NCI-H2227 (cell line): ENCODE data around the gene HSPBP1.

Experiments used
- DNase-seq: peaks from one replicate; lab custom pipeline; 2025; ENCODE audit not compliant: unreplicated experiment; lab: John Stamatoyannopoulos, UW

The HSPBP1 gene

DNA sequence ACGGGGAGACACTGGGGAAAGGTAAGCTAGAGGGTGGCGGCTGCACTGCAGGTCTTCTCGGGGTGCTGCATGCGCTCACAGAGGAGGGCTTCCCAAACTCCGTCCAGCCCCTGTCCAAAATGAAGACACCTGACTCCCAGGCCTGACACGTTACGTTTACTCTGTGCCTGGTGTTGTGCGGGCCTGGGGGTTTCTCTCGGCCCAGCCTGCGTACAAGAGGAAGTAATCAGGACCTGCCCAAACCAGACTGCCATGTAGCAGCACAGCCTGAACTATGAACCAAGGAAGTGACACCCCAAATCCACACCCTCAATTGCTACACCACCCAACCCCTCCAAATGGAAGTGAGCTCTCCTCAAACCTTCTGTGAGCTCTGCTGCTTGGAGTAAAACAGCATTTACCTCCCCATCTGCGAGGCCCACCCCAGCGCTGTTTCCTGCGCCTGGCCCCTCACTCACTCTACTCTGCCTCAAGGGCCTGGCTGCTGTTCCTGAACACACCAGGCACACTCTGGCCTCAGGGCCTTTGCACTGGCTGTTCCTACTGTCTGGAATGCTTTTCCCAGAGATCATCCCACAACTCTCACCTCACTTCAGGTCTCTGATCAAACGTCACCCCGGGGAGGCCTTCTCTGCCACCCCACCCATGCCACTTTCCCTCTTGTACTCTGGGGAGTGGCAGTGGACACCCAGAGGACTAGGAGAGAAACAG is 3.0 kb downstream of the HSPBP1 start:
- DNase-seq: no peak

DNA sequence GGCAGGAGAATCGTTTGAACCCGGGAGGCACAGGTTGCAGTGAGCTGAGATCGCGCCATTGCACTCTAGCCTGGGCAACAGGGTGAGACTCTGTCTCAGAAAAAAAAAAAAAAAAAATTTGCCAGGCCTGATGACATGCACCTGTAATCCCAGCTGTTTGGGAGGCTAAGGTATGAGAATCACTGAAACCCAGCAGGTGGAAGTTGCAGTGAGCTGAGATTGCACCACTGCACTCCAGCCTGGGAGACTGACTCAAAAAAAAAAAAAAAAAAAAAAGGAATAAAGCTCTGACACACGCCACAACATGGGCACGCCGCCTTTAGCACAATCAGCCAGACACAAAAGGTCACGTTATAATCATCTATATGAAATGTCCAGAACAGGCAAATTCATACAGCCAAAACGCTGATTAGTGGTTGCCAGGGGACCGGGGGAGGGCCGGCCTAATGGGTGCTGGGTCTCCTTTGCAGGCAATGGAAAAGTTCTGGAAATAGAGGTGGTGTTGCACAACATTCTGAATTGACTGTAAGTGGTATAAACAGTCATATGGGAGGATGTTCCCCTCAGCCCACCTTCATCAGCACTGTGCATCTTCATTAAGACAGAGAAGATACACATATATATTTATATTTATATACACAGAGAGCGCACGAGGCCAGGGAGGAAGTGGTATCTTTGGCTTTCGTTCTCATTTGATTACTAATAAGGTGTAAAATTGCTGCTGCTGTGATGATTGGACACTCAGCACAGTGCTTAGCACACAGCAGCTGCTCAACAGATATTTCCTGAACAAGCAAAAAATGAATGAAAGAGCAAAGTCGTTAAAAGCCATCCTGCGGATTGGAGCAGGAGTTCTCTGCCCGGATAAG is 3.8 kb downstream of the HSPBP1 start:
- no peak for DNase-seq

DNA sequence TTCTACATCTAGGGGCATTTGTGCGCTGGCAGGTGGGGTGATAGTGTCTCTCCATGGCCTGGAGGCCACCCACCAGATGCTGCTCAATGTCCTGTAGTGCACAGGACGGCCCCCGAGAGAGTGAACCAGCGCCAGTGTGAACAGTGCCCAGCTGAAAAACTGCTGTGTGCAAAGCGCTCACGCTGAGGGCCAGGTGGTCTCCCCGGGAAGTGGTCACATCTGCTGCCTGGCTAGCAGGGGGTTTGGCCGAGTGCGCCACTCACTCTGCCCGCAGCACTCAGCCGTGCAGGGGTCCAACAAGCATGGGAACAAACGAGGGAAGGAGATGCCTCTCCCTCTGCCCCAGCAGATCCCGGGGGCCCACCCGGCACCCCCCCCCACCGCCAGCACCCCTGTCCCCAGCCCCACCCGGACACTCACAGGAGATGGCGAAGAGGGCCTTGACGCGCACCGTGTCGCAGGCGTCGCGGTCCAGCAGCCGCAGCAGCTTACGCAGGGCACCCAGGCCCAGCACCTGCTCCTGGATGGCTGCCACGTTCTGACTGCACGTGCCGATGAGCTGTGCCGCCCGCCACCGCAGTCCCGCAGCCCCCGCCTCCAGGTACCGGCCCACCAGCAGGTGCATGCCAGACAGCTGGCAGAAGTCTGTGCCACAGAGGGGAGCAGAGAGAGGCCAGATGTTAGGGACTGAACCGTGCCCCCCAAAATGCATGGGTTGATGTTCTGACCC is 5.8 kb downstream of the HSPBP1 start:
- no peak for DNase-seq

DNA sequence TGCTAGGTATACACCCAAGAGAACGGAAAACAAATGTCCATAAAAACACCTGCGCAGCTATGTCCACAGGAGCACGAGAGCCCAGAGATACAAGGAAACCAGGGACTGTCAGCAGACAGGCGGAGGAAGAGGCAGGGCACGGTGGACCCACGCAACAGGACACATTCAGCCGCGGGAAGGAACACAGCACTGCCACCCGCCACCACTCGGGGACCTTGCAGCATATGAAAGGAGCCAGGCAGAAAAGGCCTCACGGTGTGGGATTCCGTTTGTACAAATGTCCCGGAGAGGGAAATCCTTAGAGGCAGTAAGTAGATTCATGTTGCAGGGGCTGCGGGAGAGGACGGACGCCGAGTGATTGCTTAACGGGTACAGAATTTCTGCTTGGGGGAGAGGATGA is 7.8 kb downstream of the HSPBP1 start:
- no peak for DNase-seq

DNA sequence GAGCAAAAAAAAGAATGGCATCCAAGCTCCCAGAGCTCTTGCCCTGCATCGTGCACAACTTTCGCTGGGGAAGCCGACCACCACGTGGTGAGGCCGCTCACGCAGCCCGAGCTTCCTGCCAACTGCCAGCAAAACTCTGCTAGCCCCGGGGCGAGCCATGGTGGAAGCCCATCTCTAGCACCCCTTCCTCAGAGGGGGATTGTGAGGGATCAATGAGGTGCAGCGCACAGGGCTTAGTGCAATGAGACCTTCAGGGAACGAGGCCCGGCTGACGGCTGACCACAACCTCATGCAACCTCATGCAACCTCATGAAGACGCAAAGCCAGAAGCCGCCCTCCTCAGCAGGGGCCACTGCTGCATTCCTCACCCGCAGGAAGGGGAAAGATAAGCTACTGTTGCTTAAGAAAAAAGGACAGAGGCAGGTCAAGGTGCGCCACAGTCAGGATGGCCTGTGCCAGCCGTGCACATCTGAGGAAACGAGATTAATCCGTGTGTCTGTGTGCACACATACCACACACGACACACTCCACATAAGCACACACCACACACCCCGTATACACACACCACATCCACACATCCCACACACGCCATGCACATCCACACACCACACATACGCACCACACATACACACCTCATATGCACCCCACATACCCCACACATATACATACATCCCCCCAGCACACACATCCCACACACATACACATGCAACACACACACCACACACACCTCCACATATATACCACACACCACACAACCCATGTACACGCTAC is 9.6 kb downstream of the HSPBP1 start:
- no peak for DNase-seq

DNA sequence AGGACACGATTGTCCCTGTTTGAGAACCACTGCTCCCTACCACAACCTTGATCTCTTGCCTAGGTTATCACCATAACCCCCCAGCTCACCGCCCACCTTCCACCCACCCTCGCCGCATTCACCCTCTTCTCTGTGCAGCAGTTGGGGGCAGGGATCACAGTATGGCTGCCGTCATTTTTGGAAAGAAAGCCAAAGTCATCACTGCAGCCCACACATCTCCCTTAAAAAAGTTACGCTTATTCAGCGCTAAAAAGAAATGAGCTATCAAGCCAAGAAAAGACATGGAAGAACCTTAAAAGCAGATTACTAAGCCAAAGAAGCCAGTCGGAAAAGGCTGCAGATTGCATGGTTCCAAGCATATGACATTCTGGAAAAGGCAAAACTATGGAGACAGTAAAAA is 10.6 kb downstream of the HSPBP1 start:
- DNase-seq: no peak

DNA sequence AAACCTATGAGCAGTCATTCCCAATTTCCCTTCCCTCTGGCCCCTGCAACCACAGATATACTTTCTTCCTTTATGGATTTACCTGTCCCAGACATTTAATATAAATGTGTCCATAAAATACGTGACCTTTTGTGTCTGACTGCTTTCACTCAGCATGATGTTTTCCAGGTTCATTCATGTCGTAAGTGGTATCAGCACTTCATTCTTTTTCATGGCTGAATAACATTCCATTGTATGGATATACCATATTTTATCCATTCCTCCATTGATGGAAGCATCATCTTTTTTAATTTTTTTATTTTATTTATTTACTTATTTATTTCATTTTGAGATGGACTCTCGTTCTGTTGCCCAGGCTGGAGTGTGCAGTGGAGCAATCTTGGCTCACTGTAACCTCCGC is 13.1 kb downstream of the HSPBP1 start:
- no peak for DNase-seq

DNA sequence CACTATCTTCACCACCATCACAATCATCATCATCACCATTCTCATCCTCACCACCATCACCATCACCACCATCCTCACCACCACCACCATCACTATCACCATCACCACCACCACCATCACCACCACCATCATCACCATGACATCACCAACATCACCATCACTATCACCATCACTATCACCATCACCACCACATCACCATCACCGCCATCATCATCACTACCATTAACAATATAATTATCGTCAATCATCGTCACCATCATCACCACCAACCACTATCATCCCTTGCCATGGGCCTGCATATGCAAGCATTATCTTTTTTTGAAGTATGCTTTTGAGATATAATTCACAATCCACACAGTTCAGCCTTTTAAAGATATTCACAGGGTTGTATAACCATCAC is 13.5 kb downstream of the HSPBP1 start:
- DNase-seq: no peak

DNA sequence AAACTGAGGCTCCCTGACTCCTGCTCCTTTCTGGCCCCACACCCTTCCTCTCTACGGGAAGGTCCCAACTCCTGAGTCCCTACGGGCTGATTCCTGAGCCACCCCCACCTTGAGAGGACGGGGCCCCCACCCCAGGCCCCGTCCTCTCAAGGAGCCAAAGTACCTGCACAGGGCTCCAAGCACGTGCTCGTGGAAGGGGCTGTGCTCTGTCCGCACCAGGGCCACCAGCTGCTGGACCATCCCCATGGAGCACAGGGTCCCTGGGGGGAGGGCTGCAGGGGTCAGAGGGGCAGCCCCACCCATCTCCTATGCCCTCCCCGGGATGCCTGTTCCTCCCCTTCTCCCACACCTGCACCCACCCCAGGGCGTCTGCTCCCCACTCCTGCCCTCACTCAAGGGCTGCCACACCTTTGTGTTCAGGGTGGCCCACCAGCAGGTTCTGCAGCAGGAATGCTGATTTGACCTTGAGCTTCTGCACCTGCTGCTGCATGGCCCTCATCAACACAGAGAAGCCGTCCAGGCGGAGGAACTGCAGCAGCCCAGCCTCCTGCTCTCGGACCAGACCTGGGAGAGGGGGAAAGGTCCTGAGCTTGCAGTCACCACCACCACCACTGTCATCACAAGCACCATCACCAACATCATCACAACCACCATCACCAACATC is 14.1 kb downstream of the HSPBP1 start:
- DNase-seq: no peak

DNA sequence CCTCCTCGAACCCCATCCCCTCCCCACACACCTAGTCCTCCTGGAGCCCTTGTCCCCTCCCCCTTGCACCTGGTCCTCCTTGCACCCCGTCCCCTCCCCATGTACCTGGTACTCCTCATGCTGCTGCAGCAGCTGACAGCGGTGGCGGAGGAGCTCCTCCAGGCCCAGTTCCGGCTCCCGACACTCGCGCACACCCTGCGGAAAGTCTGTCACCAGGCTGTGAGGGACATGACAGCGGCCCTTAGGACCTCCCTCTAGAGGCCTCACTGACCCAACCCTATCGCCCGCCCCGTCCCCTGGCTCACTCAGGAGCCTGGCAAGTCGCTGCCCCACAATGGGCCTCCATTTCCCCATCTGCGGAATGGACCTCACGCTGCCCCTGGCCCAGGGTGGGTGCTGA is 14.7 kb downstream of the HSPBP1 start:
- no peak for DNase-seq

DNA sequence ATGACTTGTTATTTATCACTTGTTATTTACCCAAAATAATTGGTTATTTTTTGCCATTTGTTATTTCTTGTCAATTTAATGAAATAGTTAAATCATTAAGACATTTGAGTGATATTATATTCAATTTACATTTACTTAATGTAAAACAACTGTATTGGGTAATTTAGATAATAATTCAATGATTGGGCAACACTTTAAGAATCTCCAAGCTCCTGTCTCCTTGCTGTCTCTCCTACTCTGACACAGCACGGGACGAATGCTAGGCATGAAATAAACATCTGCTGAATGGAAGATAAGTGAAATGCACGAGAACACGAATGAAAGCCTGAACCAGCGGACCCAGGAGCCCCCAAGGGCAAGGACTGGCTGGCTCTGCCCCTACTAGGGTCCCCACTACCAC is 15.4 kb downstream of the HSPBP1 start:
- DNase-seq: no peak

DNA sequence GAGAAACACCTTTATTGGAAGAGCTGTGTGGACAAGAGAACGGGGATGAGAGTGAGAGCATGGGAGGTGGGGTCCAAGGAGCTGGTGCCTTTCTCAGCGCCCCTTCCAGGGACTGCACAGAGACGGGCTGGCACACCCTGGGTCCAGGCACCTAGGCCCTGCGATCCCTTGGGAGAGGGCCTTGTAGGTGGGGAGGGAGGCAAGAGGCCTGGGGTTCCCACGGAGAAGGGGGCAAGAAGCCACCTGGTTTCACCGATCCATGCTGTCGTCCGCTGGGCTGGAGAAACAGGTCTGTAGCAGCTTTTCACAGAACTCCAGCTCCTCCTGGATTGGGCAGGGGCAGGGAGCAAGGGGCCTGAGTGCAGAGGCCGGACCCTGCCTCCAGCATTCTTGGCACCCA is 17.6 kb downstream of the HSPBP1 start:
- no peak for DNase-seq

DNA sequence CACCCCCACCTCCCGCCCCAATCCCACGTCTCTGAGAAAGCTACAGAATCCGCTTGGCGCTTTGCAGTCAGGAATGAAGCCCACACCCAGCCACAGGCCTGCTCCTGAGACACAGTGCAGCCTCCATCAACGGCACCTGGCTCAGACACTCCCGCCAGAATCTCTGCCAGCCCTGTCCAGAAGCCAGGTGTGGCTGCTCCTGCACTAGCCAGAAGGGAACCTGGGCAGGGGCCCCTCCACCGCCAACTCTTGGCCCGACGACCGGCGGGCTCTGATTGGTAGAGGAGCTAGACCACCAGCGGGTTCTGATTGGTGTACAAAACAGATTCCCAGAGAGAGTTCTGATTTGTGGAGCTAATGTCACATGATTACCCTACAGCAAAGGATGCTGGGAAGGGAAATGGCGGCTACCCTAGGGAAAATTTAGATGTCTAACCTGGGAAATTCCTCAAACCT is 18.2 kb downstream of the HSPBP1 start:
- DNase-seq: peak; percentile 41

DNA sequence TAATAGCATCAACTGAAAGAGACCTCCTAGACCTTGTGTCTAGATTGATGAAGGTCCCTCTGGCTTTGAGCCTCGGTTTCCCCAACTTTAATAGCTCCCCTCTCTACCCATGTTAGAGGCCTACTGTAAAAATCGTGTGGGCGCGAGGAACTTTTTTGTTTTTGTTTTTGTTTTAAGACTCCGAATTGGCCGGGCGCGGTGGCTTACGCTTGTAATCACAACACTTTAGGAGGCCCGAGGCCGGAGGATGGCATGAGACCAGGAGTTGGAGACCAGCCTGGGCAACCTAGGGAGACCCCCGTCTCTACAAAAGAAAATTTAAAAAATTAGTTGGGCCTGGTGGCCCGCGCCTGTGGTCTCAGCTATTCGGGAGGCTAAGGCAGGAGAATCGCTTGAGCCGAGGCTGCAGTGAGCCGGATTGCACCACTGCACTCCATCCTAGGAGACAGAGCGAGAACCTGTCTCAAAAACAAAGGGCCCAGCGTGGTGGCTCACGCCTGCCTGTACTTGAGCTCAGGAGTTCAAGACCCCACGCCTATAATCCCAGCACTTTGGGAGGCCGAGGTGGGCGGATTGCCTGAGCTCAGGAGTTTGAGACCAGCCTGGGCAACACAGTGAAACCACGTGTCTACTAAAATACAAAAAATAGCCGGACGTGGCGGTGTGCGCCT is 20.2 kb downstream of the HSPBP1 start:
- peak; percentile 82 for DNase-seq

DNA sequence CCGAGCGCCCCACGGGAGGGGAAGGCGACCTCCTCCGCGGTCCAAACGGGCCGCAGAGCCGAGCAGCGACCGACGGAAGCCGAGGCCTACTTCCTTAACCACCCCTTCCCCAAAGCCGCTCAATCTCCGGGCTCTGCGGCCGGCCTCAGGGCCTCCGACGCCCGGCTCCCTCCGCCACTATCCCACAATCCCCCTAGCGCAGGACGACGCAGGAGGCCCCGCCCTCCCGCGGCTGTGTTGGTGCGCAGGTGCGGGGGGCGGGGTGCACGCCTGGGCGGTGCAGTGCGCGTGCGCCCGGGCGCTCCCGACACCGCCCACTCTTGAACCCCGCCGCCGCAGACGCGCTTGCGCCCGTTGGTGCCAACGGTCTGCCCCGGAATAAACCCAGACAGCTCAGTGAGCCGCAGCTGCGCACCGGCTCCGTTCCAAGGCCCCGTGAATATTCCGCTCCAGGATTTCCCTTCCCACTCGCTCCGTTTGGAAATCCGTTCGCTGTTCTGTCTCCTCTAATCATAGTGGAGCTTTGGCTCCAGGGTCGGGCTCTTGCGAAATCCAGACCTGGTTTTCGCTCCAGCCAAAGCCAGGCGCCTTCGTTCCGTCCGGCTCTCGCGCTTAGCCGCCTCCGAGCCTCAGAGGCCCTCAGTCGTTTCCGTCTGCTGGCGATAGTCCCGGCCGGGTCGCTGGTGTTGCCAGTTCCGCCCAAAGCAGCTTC is 20.9 kb downstream of the HSPBP1 start, which contains the start of gene PPP6R1:
PPP6R1 (minus strand) TSS at position 190 of the 712 bp plus-strand sequence. CDS start 11,914 bp downstream, outside the sequence.
- peak; percentile 100 for DNase-seq

DNA sequence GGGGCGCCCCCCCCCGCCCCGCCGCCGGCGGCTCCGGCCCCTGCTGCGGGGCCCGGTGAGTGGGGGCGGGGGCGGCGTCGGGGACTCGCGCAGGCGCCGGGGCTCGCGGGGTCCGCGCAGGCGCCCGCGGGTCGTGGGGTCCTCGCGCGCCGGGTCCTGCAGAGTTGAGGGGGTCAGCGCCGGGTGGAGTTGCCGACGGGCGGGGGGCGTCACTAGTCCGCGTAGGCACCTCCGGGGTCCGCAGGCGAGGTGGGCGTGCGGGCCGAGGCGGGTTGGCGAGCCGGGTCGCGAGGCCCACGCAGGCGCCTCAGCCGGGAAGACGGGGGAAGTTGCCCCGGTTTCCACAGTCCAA is 21.5 kb downstream of the HSPBP1 start:
- peak; percentile 81 for DNase-seq

DNA sequence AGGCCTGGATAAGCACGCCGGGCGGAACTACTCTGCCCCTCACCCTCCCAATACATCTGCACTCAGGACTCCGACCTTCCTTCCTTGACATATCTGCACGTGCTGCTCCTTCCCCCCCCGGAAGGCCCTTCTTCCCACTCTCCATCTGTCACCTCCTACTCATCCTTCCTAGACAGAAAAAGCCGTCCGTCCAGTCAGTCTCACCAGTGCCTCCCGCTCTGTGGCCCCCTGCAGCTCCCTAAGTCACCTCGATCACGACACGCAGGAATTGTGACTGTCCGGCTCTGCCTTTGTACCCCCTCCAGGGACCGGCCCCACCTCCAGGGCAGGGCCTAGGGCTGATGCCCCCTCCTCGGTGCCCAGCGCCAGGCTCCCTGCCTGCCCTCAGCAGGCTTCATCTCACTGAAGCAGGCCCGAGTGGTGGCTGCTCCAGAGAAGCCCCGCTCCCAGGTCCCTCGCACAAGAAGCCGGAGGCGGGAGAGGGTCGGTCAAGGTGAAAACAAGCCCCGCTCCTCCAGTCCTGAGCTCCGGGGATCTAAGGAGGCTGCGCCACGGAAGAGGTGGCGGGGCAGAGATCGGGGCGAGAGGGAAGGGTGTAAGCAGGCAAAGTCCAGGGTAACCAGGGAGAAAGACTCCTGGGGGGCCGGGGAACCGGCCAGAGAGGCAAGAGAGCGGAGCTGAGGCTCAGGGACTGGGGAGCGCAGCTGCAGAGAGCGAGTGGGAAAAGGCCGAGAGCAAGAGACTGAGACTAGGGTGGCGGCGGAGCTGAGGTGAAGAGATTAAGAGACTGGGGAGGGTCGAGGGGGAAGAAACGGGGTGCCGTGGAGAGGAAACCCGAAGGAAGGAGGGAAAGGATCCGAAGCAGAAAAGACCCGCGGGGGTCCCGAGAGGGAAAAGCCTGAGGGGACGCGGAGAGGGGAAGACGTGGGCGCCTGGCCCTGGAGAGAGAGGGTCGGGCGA is 22.2 kb downstream of the HSPBP1 start:
- peak; percentile 72 for DNase-seq
